Spleen (tissue), 7 donors: ENCODE data around the gene ANOS1.

Experiments used
- CTCF ChIP-seq, 11 experiments: fragments of 200-600 bp in 7 of 11; fragments of 450-650 bp in 4 of 11; sonication (generic) in 4 of 11; IDR thresholded peaks in 8 of 11; conservative IDR thresholded peaks in 3 of 11; 1 replicate in 7 of 11; 2 replicates in 4 of 11; pipeline versions ENCODE4 v1.4.0 to v1.8.0; 2016 to 2021; ENCODE audit warnings: antibody characterized with exemption in 11 of 11, inconsistent platforms in 4 of 11, mild to moderate bottlenecking in 1 of 11
- POLR2A ChIP-seq, 3 donors: fragments of 450-650 bp; IDR thresholded peaks; one replicate each; pipeline ENCODE4 v1.5.1; 2017; ENCODE audit warnings: antibody characterized with exemption in 3 of 3, mild to moderate bottlenecking in 1 of 3
- donor health status: DM: no; HTN: no; CAD: no; lungs with moderate emphysema.
- donor health status: DM: no; HTN: no; CAD: no.
- donor health status: DM: no; HTN: no; CAD: no.

- TF ChIP-seq CTCF (IDR thresholded peaks at IDR 0.05 in 8 of 11, conservative IDR thresholded peaks at IDR 0.05 in 3 of 11) = no peak
- no peak for TF ChIP-seq POLR2A (IDR thresholded peaks at IDR 0.05)
Observed at GRCh38 chrX:8627796-8628195, 104.1 kb downstream of the ANOS1 start.
